NCI-H2107 treated with DMSO at 0.1 percent for 48 hours (cell line): Measurements from ENCODE around the gene PATZ1.
"Not testable (repeated sequence)": the region's sequence is repeated elsewhere in the genome, so short reads cannot be mapped to it uniquely, and the experiment has no call there.

Source experiments
- DNase-seq: peaks from one replicate; lab custom pipeline; 2025; ENCODE audit not compliant: unreplicated experiment; lab: John Stamatoyannopoulos, UW

Gene PATZ1

DNA sequence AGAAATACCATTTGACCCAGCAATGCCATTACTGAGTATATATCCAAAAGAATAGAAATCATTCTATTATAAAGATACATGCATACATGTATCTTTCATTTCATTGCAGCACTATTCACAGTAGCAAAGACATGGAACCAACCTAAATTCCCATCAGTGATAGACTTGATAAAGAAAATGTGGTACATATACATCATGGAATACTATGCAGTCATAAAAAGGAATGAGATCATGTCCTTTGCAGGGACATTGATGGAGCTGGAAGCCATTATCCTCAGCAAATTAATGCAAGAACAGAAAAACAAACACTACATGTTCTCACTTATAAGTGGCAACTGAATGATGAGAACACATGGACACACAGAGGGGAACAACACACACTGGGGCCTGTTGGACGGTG is 31.9 kb downstream of the PATZ1 start:
- DNase-seq, result not testable (repeated sequence)

DNA sequence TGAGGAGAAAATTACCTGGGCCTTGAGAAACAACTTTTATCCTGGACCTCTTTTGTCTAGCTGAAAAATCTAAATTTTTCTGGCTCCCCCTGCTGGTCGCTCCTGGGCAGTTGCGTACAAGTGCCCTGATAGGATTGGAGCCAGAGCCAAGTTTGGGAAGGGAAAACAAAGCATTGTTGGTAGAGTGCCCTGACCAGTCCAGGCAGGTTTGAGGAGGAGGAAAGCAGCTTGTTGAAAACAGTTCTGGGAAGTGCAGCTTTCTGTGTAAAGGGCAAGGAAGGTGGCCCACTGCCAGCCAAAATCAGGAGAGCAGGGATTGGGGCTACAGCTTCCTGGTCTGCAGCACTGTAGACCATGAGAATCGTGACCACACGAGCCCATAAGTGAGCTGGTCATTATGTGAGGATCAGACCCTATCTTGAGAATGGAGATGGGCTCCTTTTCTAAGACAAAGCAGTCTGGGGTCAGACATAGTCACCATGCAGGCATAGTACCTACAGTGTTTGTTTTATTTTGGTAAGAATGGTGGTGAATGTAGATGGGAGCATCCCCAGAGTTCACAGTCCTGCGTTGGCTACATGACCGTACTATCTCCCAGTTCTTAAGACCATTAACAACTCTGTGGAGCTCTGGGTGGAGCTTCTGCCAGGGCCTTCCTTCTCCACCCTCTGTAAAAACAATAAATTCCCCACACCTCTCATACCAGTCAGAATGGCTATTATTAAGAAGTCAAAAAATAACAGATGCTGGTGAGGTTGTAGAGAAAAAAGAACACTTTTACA is 32.6 kb downstream of the PATZ1 start:
- peak; percentile 41 for DNase-seq

- DNase-seq, result no peak
Observed at GRCh38 chr22:31308181-31308580, 38.0 kb downstream of the PATZ1 start.

DNA sequence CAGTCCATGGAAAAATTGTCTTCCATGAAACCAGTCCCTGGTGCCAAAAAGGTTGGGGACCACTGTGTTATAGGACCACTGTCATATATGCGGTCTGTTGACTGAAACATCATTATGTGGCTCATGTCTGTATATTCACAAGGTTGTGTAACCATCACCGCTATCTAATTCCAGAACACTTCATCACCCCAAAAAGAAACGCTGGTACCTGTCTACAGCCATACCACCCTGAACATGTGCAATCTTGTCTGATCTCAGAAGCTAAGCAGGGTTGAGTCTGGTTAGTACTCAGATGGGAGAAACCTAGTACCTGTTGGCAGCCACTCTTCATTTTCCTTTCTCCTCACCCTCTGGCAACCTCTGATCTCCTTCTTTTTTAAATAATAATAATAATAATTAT is 41.0 kb downstream of the PATZ1 start:
- DNase-seq, result no peak

DNA sequence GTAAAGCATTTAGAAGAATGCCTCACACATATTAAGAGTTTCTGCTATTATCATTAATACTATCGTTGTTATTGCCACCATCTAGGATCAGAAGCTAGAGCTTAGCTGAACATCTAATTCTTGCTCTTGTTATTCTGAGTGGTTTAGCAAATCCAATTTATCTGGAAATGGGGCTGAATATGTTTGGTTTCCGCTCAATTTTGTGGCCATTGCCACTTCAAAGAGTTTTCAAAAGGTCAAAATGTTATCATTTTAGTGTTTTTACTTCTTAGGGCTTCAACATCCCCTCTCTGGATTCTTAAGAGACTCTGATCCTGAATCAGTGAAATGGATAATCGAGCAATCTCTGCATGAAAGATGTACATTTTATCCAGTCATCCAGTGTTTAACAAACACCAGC is 43.6 kb downstream of the PATZ1 start:
- DNase-seq, result no peak

- DNase-seq, result peak; percentile 42
Observed at GRCh38 chr22:31302006-31302405, 44.1 kb downstream of the PATZ1 start.

- DNase-seq, result no peak
Observed at GRCh38 chr22:31300896-31301295, 45.2 kb downstream of the PATZ1 start.

GRCh38 chr22:31295831-31296657 is 50.1 kb downstream of the PATZ1 start:
- DNase-seq, result no peak

GRCh38 chr22:31295360-31295759 is 50.8 kb downstream of the PATZ1 start:
- DNase-seq, result no peak

DNA sequence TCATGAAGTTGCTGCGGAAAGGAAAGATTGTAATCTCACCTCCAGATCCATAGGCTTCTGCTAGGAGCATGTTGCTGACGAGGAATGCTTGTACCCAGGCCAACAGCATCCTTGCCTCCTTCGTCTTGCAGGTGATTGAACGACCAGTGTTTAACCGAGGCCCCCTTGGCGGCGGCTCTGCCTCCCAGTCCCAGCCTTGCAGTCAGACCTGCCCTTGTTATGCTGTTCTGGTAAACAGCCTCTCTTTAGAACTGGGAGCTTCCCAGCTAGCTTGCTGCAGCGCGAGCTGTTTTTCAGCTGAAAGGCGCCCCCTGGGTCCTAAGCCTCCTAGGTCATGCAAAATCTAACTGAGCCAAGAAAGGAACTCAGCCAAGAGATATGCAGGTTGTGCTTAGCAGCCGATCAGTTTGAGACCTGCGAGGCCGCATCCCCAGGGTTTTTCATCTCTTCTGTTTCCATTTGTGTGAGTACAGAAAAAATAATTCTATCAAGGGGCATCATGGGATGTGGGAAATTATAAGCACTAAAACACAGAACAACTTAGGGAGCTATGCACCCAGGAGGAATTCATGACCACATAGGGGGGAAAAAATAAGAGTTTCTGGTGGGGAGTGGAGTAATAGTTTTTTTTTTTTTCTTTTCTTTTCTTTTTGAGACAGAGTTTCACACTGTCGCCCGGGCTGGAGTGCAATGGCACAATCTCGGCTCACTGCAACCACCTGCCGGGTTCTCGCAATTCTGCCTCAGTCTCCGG is 53.7 kb downstream of the PATZ1 start, which contains the start of gene PIK3IP1:
Gene PIK3IP1, minus strand, starts transcription at position 253 of the 754 bp plus-strand sequence. Its CDS starts 144 bp downstream, at position 109.
- DNase-seq, result peak; percentile 83

DNA sequence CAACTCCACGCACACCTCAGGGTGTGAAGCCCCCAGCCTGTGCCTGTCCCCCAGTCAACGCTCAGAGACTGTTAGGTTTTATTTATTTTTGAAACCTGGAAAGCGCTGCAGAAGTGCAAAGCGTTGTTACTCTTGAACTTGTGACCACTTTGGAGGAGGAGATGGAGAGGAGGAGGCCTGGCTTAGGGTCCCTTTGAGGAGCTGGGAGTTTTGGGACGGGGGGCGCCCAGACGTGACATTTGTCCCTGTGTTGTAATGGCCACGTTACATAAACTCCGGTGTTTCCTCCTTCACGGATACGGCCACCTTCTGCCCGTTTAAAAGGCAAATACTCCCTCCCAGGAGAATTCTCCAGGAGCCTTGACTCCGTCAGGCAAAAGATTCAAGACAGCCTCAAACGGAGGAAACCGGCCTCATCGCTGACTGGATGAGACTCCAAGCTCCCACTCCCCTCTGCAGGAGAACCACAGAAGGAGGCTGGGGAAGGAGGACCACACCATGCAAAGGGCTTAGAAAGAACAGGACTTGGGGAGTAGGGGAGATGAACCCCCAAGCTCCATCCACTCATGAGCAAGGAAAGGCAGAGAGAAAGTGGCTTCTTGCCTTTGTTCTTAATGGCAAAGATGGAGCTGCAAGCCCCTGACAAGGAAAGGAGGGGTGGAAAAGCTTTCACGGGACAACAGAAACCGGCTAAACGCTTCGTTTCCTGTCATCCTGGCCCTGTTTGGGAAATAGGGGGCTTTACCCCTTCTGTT is 54.5 kb downstream of the PATZ1 start:
- DNase-seq, result no peak

DNA sequence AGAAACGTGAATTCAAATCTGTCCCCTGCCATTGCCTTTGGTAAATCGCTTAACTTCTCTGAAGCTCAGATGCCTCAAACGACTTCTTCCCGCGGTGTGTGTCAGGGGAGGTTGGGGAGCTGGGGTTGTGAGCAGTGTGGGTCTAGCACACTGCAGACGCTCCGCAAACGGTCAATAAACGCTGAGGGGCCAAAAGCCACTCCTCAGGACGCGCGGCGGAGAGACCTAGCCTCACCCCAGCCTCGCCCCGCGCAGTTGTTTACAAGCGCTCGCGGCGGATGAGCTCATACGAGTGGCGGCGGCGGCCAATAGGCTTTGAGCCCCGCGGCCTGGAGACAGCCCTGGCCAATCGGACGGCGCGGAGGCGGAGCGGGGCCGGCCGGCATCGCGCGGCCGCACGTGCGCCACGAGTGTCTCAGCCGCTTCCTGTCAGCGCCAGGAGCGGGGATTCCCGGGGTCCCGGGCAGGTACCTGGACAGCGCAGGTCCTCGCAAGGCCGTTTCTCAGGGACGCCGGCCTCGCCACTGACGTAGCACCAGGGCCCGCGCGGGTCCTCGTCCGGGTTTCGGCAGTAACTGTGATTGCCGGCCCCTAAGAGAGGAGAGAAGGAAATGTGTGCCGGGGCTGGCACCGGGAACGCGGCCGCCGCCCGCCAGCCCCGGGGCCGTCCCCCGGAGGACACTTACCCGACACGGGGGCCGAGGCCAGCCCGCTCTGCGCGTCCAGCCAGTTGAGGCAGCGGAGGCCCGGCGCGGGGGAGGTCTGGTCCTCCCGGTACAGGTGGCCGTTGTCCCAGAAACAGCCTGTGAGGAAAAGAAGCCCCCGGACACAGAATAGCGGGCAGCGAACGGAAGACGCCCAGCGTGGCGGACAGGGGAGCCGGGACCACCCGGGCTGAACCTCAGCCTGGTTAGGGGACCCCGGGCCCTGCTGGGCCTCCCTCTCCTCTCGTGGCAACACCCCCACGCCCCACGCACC is 55.4 kb downstream of the PATZ1 start:
- DNase-seq, result peak; percentile 19

DNA sequence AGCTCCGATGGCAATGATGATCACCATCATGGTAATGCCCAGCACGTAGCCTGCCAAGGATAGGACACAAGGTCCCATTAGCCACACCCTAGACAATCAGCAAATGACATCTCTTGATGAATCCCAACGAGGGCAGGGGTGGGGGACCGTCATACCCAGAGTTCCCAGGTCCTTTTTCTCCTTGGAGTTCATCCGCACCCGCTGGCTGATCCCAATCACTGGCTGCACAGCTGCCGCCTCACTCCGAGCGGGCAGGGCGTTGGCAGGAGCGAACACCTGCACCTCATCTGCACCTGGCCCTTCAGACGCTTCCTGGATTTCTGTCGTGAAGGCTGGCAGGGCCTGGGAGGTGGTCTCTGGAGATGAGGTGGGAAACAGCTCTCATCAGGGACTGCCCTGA is 56.8 kb downstream of the PATZ1 start:
- DNase-seq, result peak; percentile 17

DNA sequence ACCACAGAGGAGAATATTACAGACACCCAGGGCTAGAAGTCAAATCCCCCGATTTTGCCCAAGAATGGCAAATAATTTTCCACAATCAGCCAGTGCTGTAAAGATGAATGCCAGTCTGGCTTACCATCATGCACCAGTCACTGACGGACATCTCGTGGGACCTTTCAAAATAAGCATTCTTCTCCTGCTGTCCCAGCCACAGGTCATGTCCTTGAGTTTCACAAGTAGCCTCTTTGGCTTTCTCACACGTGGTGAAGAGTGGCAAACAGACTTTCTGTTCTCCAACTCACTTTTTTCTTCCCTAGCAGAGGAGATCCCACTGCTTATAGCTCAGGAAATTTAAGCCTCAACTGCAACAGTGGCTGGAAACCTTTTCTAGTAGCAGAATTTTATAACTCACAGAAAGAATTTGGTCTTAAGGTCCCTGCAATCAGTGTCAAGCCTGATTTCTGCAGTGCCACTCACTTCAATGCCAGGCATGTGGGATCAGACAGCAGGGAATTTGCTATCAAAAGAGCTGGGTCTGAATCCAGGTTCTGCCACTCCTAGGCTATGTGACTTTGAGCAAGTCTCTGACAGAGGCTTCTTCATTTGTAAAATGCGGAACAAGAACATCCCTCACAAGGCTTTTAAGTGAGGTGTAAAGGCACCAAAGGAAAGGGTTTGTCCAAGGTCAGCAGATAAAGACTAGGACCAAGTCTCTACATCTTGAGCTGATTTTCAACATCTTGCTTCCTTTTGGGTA is 57.5 kb downstream of the PATZ1 start:
- no peak for DNase-seq

GRCh38 chr22:31287818-31288495 is 58.2 kb downstream of the PATZ1 start:
- DNase-seq, result no peak

GRCh38 chr22:31286360-31287255 is 59.5 kb downstream of the PATZ1 start:
- DNase-seq, result no peak
